Measurements from ENCODE around the gene CXCL9. TPM values are rescaled to one million over a fixed set of nuclear protein-coding genes. Genes with fewer than 3 reads are reported as not detected.

The CXCL9 gene
- total and polyA plus RNA-seq, 4 donors, result 0.22 to 2.3 (median 1.3) TPM

DNA sequence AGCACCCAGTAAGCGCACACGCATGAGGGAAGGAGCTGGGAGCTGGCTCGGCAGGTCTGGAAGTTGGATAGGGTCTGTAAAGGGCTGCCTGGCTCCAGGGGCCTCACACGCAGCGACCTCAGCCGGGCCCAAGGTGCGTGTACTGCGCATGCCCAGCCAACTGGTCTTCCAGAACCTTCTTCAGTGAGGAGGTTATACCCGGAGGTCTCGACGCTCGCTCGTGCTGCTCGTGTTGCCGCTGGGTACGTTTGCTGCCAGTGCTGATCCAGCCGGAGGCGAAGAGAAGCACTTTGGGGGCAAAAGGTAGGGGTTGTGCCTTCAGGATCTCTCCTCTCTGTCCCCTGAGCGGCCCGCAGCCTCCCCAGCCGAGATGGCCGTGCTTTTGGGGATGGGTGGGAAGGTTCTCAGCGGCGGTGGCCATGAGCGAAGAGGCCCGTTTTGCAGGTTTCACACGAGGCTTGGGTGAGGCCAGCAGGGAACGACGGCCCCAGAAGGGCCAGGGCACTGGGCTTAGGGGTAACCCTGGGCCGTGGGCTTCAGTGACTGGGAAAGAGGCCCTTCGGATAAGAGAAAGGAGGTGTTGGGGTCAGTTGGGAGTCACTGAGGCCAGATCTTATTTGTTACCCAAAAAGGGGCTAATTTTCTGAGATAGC lies 3.8 kb upstream of the CXCL9 start (continued):
- TF ChIP-seq ZBTB33 (IDR thresholded peaks at IDR 0.05) (no peak), JUND (IDR thresholded peaks at IDR 0.05) (no peak), SP1 (IDR thresholded peaks at IDR 0.05) (no peak), RAD21 (IDR thresholded peaks at IDR 0.05) (no peak), EGR1 (IDR thresholded peaks at IDR 0.05; ENCODE audit: low read depth in 2 of 2) (no peak)

DNA sequence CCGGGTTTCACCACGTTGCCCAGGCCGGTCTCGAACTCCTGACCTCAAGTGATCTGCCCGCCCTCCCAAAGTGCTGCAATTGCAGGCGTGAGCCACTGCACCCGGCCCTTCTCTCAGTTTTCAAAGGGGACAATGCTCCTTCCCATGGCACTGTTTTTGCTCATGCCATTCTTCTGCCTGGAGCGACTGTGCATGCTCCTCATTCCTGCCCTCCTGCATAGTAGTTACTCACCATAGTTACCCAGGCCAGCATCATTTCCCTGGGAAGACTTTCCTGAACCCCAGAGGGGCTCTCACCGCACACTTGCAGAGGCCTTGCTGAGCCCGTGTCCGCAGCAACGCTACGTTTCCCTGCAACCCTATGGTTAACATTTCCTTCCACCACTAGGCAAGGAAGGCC lies 3.3 kb upstream of the CXCL9 start:
- no peaks in the 10 kb centered on the region for H3K9me3 ChIP-seq (ENCODE audit: control insufficient read depth in 4 of 4, low read length in 3 of 4)
- DNase-seq (ENCODE audit: low spot score), result no peak
- no peak overlapping the region for H3K4me3 ChIP-seq (ENCODE audit: low read depth in 1 of 3, low read length in 3 of 3)
- TF ChIP-seq MAX (IDR thresholded peaks at IDR 0.05), result no peak
- TF ChIP-seq JUND (IDR thresholded peaks at IDR 0.05), result no peak
- TF ChIP-seq FOXA2 (IDR thresholded peaks at IDR 0.05), result no peak
- TF ChIP-seq ATF3 (IDR thresholded peaks at IDR 0.05), result no peak
- no peak for TF ChIP-seq HNF4A (conservative IDR thresholded peaks at IDR 0.05)
- TF ChIP-seq TAF1 (conservative IDR thresholded peaks at IDR 0.05), result no peak
- TF ChIP-seq, protein P1, sequence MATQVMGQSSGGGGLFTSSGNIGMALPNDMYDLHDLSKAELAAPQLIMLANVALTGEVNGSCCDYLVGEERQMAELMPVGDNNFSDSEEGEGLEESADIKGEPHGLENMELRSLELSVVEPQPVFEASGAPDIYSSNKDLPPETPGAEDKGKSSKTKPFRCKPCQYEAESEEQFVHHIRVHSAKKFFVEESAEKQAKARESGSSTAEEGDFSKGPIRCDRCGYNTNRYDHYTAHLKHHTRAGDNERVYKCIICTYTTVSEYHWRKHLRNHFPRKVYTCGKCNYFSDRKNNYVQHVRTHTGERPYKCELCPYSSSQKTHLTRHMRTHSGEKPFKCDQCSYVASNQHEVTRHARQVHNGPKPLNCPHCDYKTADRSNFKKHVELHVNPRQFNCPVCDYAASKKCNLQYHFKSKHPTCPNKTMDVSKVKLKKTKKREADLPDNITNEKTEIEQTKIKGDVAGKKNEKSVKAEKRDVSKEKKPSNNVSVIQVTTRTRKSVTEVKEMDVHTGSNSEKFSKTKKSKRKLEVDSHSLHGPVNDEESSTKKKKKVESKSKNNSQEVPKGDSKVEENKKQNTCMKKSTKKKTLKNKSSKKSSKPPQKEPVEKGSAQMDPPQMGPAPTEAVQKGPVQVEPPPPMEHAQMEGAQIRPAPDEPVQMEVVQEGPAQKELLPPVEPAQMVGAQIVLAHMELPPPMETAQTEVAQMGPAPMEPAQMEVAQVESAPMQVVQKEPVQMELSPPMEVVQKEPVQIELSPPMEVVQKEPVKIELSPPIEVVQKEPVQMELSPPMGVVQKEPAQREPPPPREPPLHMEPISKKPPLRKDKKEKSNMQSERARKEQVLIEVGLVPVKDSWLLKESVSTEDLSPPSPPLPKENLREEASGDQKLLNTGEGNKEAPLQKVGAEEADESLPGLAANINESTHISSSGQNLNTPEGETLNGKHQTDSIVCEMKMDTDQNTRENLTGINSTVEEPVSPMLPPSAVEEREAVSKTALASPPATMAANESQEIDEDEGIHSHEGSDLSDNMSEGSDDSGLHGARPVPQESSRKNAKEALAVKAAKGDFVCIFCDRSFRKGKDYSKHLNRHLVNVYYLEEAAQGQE (IDR thresholded peaks at IDR 0.05), result no peak
- TF ChIP-seq RXRA (IDR thresholded peaks at IDR 0.05), result no peak
- no peak overlapping the region for H3K27ac ChIP-seq (ENCODE audit: low read depth in 1 of 2, low read length in 2 of 2)
- no peak overlapping the region for H3K9ac ChIP-seq (ENCODE audit: low read depth in 1 of 2, low read length in 2 of 2)
- 97% methylated on average over 13 of the region's 13 CpGs for WGBS
- H3K4me1 ChIP-seq (ENCODE audit: control insufficient read depth in 4 of 4, insufficient read depth in 4 of 4, low read length in 3 of 4), result peaks cover 2 to 39% (median 18%) of the 10 kb centered on the region in 4 donors
- H3K36me3 ChIP-seq (ENCODE audit: control insufficient read depth in 4 of 4, insufficient read depth in 3 of 4, low read depth in 1 of 4, low read length in 3 of 4), result no peaks in the 10 kb centered on the region
- H3K27me3 ChIP-seq (ENCODE audit: control insufficient read depth in 4 of 4, insufficient read depth in 4 of 4, low read length in 3 of 4), result no peaks in the 10 kb centered on the region

DNA sequence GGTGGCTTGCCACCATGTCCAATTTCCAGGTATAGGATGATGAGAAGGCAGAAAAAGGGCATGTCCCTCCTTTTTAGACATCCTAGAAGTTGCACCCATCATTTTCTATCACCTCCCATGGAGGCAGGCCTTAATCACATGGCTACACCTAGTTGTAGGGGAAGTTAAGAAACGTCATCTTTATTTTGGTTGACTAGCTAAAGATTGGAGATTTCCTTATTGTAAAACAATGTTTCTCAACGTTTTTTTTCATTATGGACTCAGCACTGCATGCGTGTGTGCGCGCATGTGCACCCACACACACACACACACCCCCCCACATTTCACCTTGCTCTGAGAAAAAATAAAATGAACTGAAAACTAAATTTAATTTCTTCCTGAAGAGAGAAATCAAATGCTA lies 2.0 kb upstream of the CXCL9 start:
- Histone ChIP-seq H3K9ac (ENCODE audit: low read depth in 1 of 2, low read length in 2 of 2) (no peak overlapping the region), H3K4me1 (ENCODE audit: control insufficient read depth in 4 of 4, insufficient read depth in 4 of 4, low read length in 3 of 4) (peaks cover 2 to 39% (median 18%) of the 10 kb centered on the region in 4 donors), H3K9me3 (ENCODE audit: control insufficient read depth in 4 of 4, low read length in 3 of 4) (no peaks in the 10 kb centered on the region), H3K36me3 (ENCODE audit: control insufficient read depth in 4 of 4, insufficient read depth in 3 of 4, low read depth in 1 of 4, low read length in 3 of 4) (no peaks in the 10 kb centered on the region), H3K27me3 (ENCODE audit: control insufficient read depth in 4 of 4, insufficient read depth in 4 of 4, low read length in 3 of 4) (no peaks in the 10 kb centered on the region), H3K4me3 (ENCODE audit: low read depth in 1 of 3, low read length in 3 of 3) (no peak overlapping the region), H3K27ac (ENCODE audit: low read depth in 1 of 2, low read length in 2 of 2) (no peak overlapping the region)
- no peak for DNase-seq (ENCODE audit: low spot score)
- WGBS, result 83% methylated on average over 5 of the region's 5 CpGs
- TF ChIP-seq JUND (IDR thresholded peaks at IDR 0.05) (no peak), FOXA2 (IDR thresholded peaks at IDR 0.05) (no peak), RXRA (IDR thresholded peaks at IDR 0.05) (no peak), SP1 (IDR thresholded peaks at IDR 0.05) (no peak), MAX (IDR thresholded peaks at IDR 0.05) (no peak), RAD21 (IDR thresholded peaks at IDR 0.05) (no peak), ZBTB33 (IDR thresholded peaks at IDR 0.05) (no peak), HNF4G (IDR thresholded peaks at IDR 0.05) (no peak)
- TF ChIP-seq, protein P2, sequence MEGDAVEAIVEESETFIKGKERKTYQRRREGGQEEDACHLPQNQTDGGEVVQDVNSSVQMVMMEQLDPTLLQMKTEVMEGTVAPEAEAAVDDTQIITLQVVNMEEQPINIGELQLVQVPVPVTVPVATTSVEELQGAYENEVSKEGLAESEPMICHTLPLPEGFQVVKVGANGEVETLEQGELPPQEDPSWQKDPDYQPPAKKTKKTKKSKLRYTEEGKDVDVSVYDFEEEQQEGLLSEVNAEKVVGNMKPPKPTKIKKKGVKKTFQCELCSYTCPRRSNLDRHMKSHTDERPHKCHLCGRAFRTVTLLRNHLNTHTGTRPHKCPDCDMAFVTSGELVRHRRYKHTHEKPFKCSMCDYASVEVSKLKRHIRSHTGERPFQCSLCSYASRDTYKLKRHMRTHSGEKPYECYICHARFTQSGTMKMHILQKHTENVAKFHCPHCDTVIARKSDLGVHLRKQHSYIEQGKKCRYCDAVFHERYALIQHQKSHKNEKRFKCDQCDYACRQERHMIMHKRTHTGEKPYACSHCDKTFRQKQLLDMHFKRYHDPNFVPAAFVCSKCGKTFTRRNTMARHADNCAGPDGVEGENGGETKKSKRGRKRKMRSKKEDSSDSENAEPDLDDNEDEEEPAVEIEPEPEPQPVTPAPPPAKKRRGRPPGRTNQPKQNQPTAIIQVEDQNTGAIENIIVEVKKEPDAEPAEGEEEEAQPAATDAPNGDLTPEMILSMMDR (IDR thresholded peaks at IDR 0.05; ENCODE audit: low read depth, low read length, missing input control), result no peak
